Mammary epithelial cell (primary cell): ENCODE data around the gene ZNF398.

Experiments used
- CTCF ChIP-seq, 2 donors: IDR thresholded peaks in 1 of 2; conservative IDR thresholded peaks in 1 of 2; 2 replicates each; pipeline ENCODE4 v1.5.1; 2011 to 2012; ENCODE audit warnings: inconsistent platforms in 2 of 2, low read length in 2 of 2, mild to moderate bottlenecking in 2 of 2, control low read depth in 1 of 2, low read depth in 1 of 2; ENCODE audit not compliant: insufficient read depth in 1 of 2; ENCODE audit errors: extremely low read depth in 1 of 2
- EZH2 ChIP-seq: IDR thresholded peaks from 2 replicates; pipeline ENCODE4 v1.6.1; 2012; ENCODE audit warnings: low read length, inconsistent platforms, borderline replicate concordance

GRCh38 chr7:149109969-149110368, 37.3 kb upstream of the ZNF398 start:
- no peak for TF ChIP-seq EZH2
- TF ChIP-seq CTCF (conservative IDR thresholded peaks at IDR 0.05 in 1 of 2, IDR thresholded peaks at IDR 0.05 in 1 of 2; ENCODE audit: extremely low read depth in 1 of 2, insufficient read depth in 1 of 2, low read depth in 1 of 2, low read length in 2 of 2) = no peak
